G401 (cell line): ENCODE measurements around the gene ASGR1. TPM values are rescaled to one million over a fixed set of nuclear protein-coding genes. Genes with fewer than 3 reads are reported as not detected.
A peak's percentile ranks its signal among the peaks of the same experiment; 100 is the strongest.

Source experiments
- DNase-seq: peaks from one replicate; pipeline ENCODE4 v3.0.0-alpha.2; 2015; ENCODE audit warnings: low spot score
- in situ Hi-C: cut with HindIII; loops from 2 replicates; pipeline ENCODE4 v1.10.0; 2016; ENCODE audit warnings: low sequenced_read_pairs, mixed read lengths
- total RNA-seq: library from RNA; depleted of rRNA; stranded (reverse); fragments of >200 nt; shearing (Covaris generic); gene quantifications from 2 replicates; pipeline ENCODE4 v1.2.3, GENCODE V29; 2014; rRNA removed

ASGR1 gene
- total RNA-seq: 3.3 and 7.1 TPM in 2 replicates

- DNase-seq: no peak
- in situ Hi-C loops: no loop called here
Measured at GRCh38 chr17:7179317-7180254, at the start of gene ASGR1. TSS of gene ASGR1 (minus strand) at chr17:7179370. CDS start at chr17:7178563, 807 bp downstream.

GRCh38 chr17:7228920-7229319 lies 49.8 kb upstream of the ASGR1 start:
- DNase-seq: no peak
- in situ Hi-C loops: loop anchor here (10.0 kb wide), 1 partner anchor 96 kb away; the partner anchor contains the start of gene NEURL4

GRCh38 chr17:7226721-7227710 lies 47.8 kb upstream of the ASGR1 start:
- DNase-seq: no peak
- in situ Hi-C loops: loop anchor here (10.0 kb wide), 1 partner anchor 98 kb away; the partner anchor contains the start of gene NEURL4

GRCh38 chr17:7225711-7226331 lies 46.7 kb upstream of the ASGR1 start:
- in situ Hi-C loops: loop anchor here (10.0 kb wide), 1 partner anchor 99 kb away; the partner anchor contains the start of gene NEURL4
- DNase-seq: no peak

GRCh38 chr17:7224661-7225111 lies 45.5 kb upstream of the ASGR1 start:
- in situ Hi-C loops: loop anchor here (10.0 kb wide), 1 partner anchor 100 kb away; the partner anchor contains the start of gene NEURL4
- DNase-seq: peak; percentile 10

GRCh38 chr17:7224110-7224509 lies 44.9 kb upstream of the ASGR1 start:
- no peak for DNase-seq
- in situ Hi-C loops: loop anchor here (10.0 kb wide), 1 partner anchor 101 kb away; the partner anchor contains the start of gene NEURL4

- in situ Hi-C loops: loop anchor here (10.0 kb wide), 1 partner anchor 101 kb away; the partner anchor contains the start of gene NEURL4
- no peak for DNase-seq
Measured at GRCh38 chr17:7223375-7223774, 44.2 kb upstream of the ASGR1 start.

GRCh38 chr17:7222972-7223292 lies 43.8 kb upstream of the ASGR1 start:
- in situ Hi-C loops: loop anchor here (10.0 kb wide), 1 partner anchor 102 kb away; the partner anchor contains the start of gene NEURL4

GRCh38 chr17:7222093-7222971 lies 43.2 kb upstream of the ASGR1 start:
- in situ Hi-C loops: loop anchor here (10.0 kb wide), 1 partner anchor 102 kb away; the partner anchor contains the start of gene NEURL4
- peak; percentile 9 for DNase-seq

More at GRCh38 chr17:7222972-7223292, 43.8 kb upstream of the ASGR1 start:
- peak; percentile 32 for DNase-seq

GRCh38 chr17:7221278-7222092 lies 42.3 kb upstream of the ASGR1 start:
- in situ Hi-C loops: loop anchor here (10.0 kb wide), 1 partner anchor 103 kb away; the partner anchor contains the start of gene NEURL4
- no peak for DNase-seq

GRCh38 chr17:7220593-7221277 lies 41.6 kb upstream of the ASGR1 start:
- peak; percentile 49 for DNase-seq
- in situ Hi-C loops: loop anchor here (10.0 kb wide), 1 partner anchor 104 kb away; the partner anchor contains the start of gene NEURL4

GRCh38 chr17:7219812-7220592 lies 40.8 kb upstream of the ASGR1 start, which contains the start of the genes ACADVL and DLG4:
TSS of gene ACADVL (plus strand) at chr17:7219938. CDS start at chr17:7219985, 47 bp downstream.
TSS of gene DLG4 (minus strand) at chr17:7219836.
- in situ Hi-C loops: loop anchor here (10.0 kb wide), 1 partner anchor 105 kb away; the partner anchor contains the start of gene NEURL4
- peak; percentile 88 for DNase-seq

GRCh38 chr17:7219229-7219811 lies 40.1 kb upstream of the ASGR1 start:
- in situ Hi-C loops: no loop called here
- no peak for DNase-seq

- DNase-seq: peak; percentile 4
- in situ Hi-C loops: no loop called here
Measured at GRCh38 chr17:7218758-7219157, 39.6 kb upstream of the ASGR1 start.

- in situ Hi-C loops: no loop called here
- peak; percentile 9 for DNase-seq
Measured at GRCh38 chr17:7218166-7218565, 39.0 kb upstream of the ASGR1 start.
